GM20431 (cell line): ENCODE results near the gene FOXC1.

Experiments
- in situ Hi-C: fragments of 300-500 bp; cut with MseI, MboI; formaldehyde crosslinking; loops from one replicate; pipeline ENCODE4 v1.15.0; 2020; ENCODE audit warnings: low sequenced_read_pairs; ENCODE audit not compliant: unreplicated experiment

Gene FOXC1

GRCh38 chr6:1657116-1657770 lies 47.5 kb downstream of the FOXC1 start:
- in situ Hi-C loops, result no loop called here

DNA sequence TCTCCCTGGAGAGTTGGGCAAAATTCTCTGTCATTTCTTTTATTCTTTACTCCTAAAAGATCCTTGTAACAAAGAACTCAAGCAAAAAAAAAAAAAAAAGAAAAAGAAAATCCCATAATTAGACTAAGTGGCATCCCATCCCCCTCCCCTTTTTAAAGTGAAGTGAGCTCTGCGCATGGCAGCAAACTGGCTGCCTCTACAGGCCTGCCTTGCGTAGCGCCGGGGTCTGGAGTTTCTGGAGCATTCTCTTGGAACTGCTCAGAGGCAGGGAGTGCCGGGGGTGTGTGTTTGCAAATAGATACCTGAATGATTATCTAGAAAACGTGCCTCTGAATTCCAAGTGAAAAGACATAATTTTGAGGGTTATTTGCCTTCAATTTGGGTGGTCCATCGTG lies 48.1 kb downstream of the FOXC1 start:
- in situ Hi-C loops, result no loop called here

- in situ Hi-C loops, result no loop called here
These were observed 48.7 kb downstream of the FOXC1 start for GRCh38 chr6:1658212-1659005.

DNA sequence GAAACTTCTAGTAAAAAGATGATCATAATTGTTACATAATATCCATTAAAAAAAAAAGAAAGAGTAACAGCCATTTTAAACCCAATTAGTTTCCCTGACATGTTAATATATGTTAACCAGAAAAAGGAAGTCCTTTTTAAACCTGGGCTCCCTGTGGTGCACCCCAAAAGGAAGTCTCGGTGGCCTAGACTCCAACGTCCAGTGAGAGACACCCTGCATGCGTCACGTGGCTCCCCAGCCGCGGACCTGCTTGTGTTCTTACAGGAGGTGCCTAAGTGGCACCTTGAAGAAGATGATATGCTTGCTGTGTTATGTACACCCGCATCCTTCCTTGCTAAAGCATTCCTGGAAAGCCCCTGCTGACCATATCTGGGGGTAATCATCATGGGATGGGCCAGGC lies 50.1 kb downstream of the FOXC1 start:
- in situ Hi-C loops, result no loop called here

- in situ Hi-C loops, result no loop called here
These were observed 52.8 kb downstream of the FOXC1 start for GRCh38 chr6:1662534-1662933.
